Hematopoietic multipotent progenitor cell treated with erythropoietin and hydrocortisone succinate and interleukin-3 and kit ligand, for 8 days (in vitro differentiated cells): ENCODE data around the gene ZNF296.

Experiments
- DNase-seq: peaks from one replicate; pipeline ENCODE4 v3.0.0-alpha.2; 2015

Gene ZNF296

GRCh38 chr19:45079063-45079910, 3.0 kb upstream of the ZNF296 start, which contains the start of gene GEMIN7:
Gene GEMIN7, plus strand, starts transcription at chr19:45079260. Its CDS starts 10,855 bp downstream, at chr19:45090115.
- DNase-seq, result peak; percentile 78

- no peak for DNase-seq
These were observed 2.2 kb upstream of the ZNF296 start for GRCh38 chr19:45078390-45079062.

GRCh38 chr19:45076851-45077730, 813 bp upstream of the ZNF296 start:
- DNase-seq, result no peak

- DNase-seq, result peak; percentile 89
These were observed 813 bp downstream of the ZNF296 start for GRCh38 chr19:45075301-45076028.

GRCh38 chr19:45074744-45075300, 1.5 kb downstream of the ZNF296 start:
- no peak for DNase-seq

- DNase-seq, result no peak
These were observed 4.1 kb downstream of the ZNF296 start for GRCh38 chr19:45071969-45072790.

- no peak for DNase-seq
These were observed 4.7 kb downstream of the ZNF296 start for GRCh38 chr19:45071545-45071938.

GRCh38 chr19:45070861-45071544, 5.3 kb downstream of the ZNF296 start:
- DNase-seq, result no peak

- DNase-seq, result no peak
These were observed 6.1 kb downstream of the ZNF296 start for GRCh38 chr19:45070214-45070613.

- DNase-seq, result peak; percentile 15
These were observed 7.2 kb downstream of the ZNF296 start for GRCh38 chr19:45069056-45069455.

- DNase-seq, result no peak
These were observed 8.2 kb downstream of the ZNF296 start for GRCh38 chr19:45068041-45068440.

- no peak for DNase-seq
These were observed 9.2 kb downstream of the ZNF296 start for GRCh38 chr19:45066921-45067661.

- no peak for DNase-seq
These were observed 12.2 kb downstream of the ZNF296 start for GRCh38 chr19:45063851-45064801.

- no peak for DNase-seq
These were observed 14.3 kb downstream of the ZNF296 start for GRCh38 chr19:45061965-45062364.

- DNase-seq, result peak; percentile 89
These were observed 16.9 kb downstream of the ZNF296 start for GRCh38 chr19:45059258-45059965.

- DNase-seq, result peak; percentile 22
These were observed 17.6 kb downstream of the ZNF296 start for GRCh38 chr19:45058622-45059159.

- no peak for DNase-seq
These were observed 18.8 kb downstream of the ZNF296 start for GRCh38 chr19:45057444-45057843.

- DNase-seq, result no peak
These were observed 19.4 kb downstream of the ZNF296 start for GRCh38 chr19:45056831-45057230.
